22Rv1 (cell line): ENCODE data around the gene CERCAM.
"Not testable (repeated sequence)": the region's sequence is repeated elsewhere in the genome, so short reads cannot be mapped to it uniquely, and the experiment has no call there.

Source experiments
- H3K27ac ChIP-seq: fragments of 450-650 bp; 2 replicates; pipeline ENCODE4 v1.5.1; 2017
- ZFX ChIP-seq: fragments of 450-650 bp; IDR thresholded peaks from 2 replicates; pipeline ENCODE4 v1.6.1; 2017; ENCODE audit warnings: antibody characterized with exemption, borderline replicate concordance
- TF ChIP-seq, protein P1 (sequence below): fragments of 450-650 bp; IDR thresholded peaks from 2 replicates; pipeline ENCODE4 v1.5.1; 2017; ENCODE audit warnings: mild to moderate bottlenecking

The CERCAM gene

DNA sequence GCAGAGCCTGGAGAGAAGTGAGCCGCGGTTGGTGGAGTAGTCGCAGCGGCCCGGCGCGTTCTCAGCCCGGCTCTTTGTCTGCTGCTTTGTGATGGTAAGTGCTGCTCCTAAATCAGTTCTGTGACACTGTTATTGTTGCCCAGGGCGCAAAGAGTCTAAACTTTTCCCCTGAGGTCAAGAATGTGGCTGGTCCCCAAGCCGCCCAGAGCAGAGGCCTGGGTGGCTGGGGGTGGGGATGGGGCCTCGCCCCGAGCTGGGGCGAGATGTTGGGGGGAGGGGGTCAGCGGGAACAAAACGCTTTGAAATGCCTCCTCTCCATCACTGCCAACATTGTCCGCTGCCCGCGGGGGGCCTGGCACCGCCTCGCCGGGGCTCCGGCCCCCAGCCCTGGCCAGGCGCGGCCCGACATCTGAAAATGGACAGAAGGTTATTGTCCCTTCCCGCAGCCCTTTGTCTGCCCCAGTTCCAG is 11.7 kb upstream of the CERCAM start:
- TF ChIP-seq, protein P1, sequence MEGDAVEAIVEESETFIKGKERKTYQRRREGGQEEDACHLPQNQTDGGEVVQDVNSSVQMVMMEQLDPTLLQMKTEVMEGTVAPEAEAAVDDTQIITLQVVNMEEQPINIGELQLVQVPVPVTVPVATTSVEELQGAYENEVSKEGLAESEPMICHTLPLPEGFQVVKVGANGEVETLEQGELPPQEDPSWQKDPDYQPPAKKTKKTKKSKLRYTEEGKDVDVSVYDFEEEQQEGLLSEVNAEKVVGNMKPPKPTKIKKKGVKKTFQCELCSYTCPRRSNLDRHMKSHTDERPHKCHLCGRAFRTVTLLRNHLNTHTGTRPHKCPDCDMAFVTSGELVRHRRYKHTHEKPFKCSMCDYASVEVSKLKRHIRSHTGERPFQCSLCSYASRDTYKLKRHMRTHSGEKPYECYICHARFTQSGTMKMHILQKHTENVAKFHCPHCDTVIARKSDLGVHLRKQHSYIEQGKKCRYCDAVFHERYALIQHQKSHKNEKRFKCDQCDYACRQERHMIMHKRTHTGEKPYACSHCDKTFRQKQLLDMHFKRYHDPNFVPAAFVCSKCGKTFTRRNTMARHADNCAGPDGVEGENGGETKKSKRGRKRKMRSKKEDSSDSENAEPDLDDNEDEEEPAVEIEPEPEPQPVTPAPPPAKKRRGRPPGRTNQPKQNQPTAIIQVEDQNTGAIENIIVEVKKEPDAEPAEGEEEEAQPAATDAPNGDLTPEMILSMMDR, result no peak
- TF ChIP-seq ZFX, result no peak
- no peak overlapping the region for H3K27ac ChIP-seq

GRCh38 chr9:128409450-128409849 is 11.2 kb upstream of the CERCAM start:
- TF ChIP-seq, protein P1, result no peak
- no peak for TF ChIP-seq ZFX
- no peak overlapping the region for H3K27ac ChIP-seq

DNA sequence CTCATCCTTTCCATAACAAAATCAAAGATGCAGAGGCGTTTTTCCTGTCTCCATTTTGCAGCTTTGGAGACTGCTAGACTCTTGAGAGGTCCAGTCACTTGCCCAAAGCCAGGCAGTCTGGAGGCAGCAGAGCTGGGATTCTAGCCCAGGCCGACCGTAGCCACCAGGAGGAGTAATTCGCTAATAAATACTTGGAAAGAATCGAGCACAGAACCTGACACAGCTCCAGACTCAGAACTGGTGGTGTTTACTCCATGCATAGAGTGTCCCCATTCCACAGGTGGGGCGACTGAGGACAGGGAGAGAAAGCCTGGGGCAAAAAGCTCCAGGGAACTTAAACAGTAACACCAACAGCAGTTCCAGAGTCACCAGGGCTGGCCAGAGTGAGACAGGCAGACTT is 10.7 kb upstream of the CERCAM start:
- H3K27ac ChIP-seq, result no peak overlapping the region
- TF ChIP-seq, protein P1, result peak; percentile 36
- no peak for TF ChIP-seq ZFX

- no peak overlapping the region for H3K27ac ChIP-seq
- TF ChIP-seq, protein P1, result no peak
- no peak for TF ChIP-seq ZFX
These were observed 9.1 kb upstream of the CERCAM start for GRCh38 chr9:128411364-128412119.

DNA sequence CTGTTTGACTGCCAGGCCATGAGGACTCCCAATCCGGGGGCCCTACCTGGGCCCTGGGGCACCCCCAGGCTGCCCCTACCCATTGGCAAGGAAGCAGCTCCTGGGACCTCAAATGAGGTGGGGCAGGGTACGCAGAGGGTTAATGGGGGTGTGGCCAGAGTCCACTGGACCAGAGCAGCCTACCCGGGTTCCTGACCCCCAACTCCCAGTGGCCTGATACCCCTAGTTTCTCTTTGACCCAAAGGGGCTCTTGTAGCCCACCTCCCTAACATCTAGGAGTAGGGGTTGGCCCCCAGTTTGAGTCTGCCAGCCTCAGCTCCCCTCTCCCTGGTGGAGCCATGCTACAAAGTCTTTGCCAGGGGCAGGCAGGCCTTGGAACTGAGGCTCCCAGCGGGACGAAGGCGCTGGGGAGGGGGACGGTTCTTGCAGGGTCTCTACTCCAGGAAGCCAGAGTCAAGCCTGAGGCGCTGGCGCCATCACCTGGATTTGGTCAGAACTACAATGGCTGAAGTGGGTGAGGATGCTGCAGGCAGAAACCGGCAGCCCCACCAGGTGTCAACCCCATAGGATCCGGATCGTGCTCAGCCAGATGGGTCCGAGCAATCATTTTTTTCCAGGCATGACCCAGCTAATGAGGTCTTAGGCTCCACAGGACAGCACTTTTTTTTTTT is 8.4 kb upstream of the CERCAM start:
- H3K27ac ChIP-seq, result no peak overlapping the region
- TF ChIP-seq, protein P1, result peak; percentile 72
- TF ChIP-seq ZFX, result no peak

DNA sequence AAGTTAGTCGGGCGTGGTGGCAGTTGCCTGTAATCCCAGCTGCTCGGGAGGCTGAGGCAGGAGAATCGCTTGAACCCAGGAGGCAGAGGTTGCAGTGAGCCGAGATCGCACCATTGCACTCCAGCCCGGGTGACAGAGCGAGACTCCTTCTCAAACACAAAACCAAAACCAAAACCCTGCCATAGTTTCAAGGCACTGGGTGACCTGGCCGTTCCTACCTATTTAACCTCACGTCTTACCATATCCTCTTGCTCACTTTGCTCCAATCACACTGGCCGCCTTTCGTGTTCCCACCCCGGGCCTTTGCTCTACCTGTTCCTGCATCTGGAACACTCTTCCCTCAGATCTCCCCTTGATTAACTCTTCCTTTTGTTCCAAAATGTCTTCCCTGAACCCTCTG is 6.9 kb upstream of the CERCAM start:
- H3K27ac ChIP-seq, result not testable (repeated sequence)

DNA sequence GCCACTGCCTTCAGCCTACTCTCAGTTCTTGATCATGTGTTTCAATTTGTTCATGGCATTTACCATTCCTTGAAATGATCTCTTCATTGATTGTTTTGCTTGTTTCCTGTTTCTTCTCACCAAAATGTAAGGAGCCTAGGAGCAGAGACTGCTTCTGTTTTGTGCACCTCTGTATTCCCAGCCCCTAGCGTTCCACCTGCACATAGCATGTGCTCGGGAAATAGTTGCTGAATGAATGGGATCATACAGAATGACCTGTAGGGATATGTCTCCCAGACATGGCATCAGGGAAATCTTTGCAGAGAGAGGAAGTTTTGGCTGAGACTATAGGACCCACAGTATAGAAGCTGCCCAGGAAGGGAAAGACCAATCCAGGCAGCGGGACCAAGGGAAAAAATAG is 6.2 kb upstream of the CERCAM start:
- TF ChIP-seq, protein P1, result no peak
- no peak for TF ChIP-seq ZFX
- H3K27ac ChIP-seq, result no peak overlapping the region
